GM23248 (cell line): ENCODE measurements around the gene MED12L. TPM values are rescaled to one million over a fixed set of nuclear protein-coding genes. Genes with fewer than 3 reads are reported as not detected.
A peak's percentile ranks its signal among the peaks of the same experiment; 100 is the strongest.
"Not testable (repeated sequence)": the region's sequence is repeated elsewhere in the genome, so short reads cannot be mapped to it uniquely, and the experiment has no call there.

Experiments
- DNase-seq: peaks from one replicate; pipeline ENCODE4 v3.0.0-alpha.2; 2015
- H2AFZ ChIP-seq: fragments of 200-600 bp; sonication (generic); 2 replicates; pipeline ENCODE4 v1.6.1; 2016; ENCODE audit warnings: antibody characterized with exemption
- H3F3A ChIP-seq: fragments of 200-600 bp; sonication (generic); 2 replicates; pipeline ENCODE4 v1.6.1; 2016; ENCODE audit warnings: mild to moderate bottlenecking, antibody characterized with exemption, mixed run types; ENCODE audit not compliant: insufficient read depth
- H3K27ac ChIP-seq: fragments of 200-600 bp; sonication (generic); 2 replicates; pipeline ENCODE4 v1.5.1; 2016; ENCODE audit warnings: mild to moderate bottlenecking
- H3K27me3 ChIP-seq: fragments of 200-600 bp; sonication (generic); replicated peaks from 2 replicates; pipeline ENCODE4 v1.6.1; 2016; ENCODE audit warnings: mild to moderate bottlenecking; ENCODE audit not compliant: insufficient read depth
- H3K36me3 ChIP-seq: fragments of 200-600 bp; sonication (generic); 2 replicates; pipeline ENCODE4 v1.6.1; 2016; ENCODE audit warnings: low read depth, mild to moderate bottlenecking
- H3K4me1 ChIP-seq: fragments of 200-600 bp; sonication (generic); 2 replicates; pipeline ENCODE4 v1.6.1; 2016; ENCODE audit warnings: mild to moderate bottlenecking; ENCODE audit not compliant: insufficient read depth
- H3K4me2 ChIP-seq: fragments of 200-600 bp; sonication (generic); one replicate; pipeline ENCODE4 v1.6.1; 2016; ENCODE audit warnings: mild to moderate bottlenecking; ENCODE audit not compliant: unreplicated experiment
- H3K4me3 ChIP-seq: fragments of 200-600 bp; sonication (generic); 2 replicates; pipeline ENCODE4 v1.5.1; 2016; ENCODE audit warnings: mild to moderate bottlenecking
- H3K79me2 ChIP-seq: fragments of 200-600 bp; sonication (generic); 2 replicates; pipeline ENCODE4 v1.6.1; 2016; ENCODE audit warnings: mild to moderate bottlenecking; ENCODE audit not compliant: insufficient read depth
- H3K9ac ChIP-seq: fragments of 200-600 bp; sonication (generic); 2 replicates; pipeline ENCODE4 v1.6.1; 2016; ENCODE audit warnings: mild to moderate bottlenecking
- H3K9me2 ChIP-seq: fragments of 200-600 bp; sonication (generic); 2 replicates; pipeline ENCODE4 v1.6.1; 2016; ENCODE audit warnings: mixed run types, mild to moderate bottlenecking, moderate library complexity; ENCODE audit not compliant: insufficient read depth
- H3K9me3 ChIP-seq: fragments of 200-600 bp; sonication (generic); one replicate; pipeline ENCODE4 v1.6.1; 2017; ENCODE audit warnings: low read depth
- H4K20me1 ChIP-seq: fragments of 200-600 bp; sonication (generic); 2 replicates; pipeline ENCODE4 v1.6.0; 2016; ENCODE audit not compliant: insufficient read depth
- EZH2 ChIP-seq: fragments of 200-600 bp; sonication (generic); IDR thresholded peaks from 2 replicates; pipeline ENCODE4 v1.6.1; 2018; ENCODE audit warnings: antibody characterized with exemption, mild to moderate bottlenecking; ENCODE audit not compliant: insufficient read depth, poor library complexity, severe bottlenecking
- EZH2phosphoT487 ChIP-seq: fragments of 200-600 bp; sonication (generic); IDR thresholded peaks from 2 replicates; pipeline ENCODE4 v1.6.1; 2018; ENCODE audit warnings: antibody characterized with exemption, moderate library complexity, mild to moderate bottlenecking, low read depth; ENCODE audit not compliant: insufficient read depth
- WGBS, 2 experiments: methylation state at CpG; one replicate each; pipeline ENCODE4 v1.1.6; 2015 to 2017; ENCODE audit warnings: low lambda C conversion rate in 2 of 2, low coverage in 1 of 2; ENCODE audit errors: missing lambda C conversion rate in 2 of 2; 5-methylcytosine and 5-hydroxymethylcytosine counted together
- in situ Hi-C: fragments of 300-500 bp; cut with MboI; formaldehyde crosslinking; loops from 2 replicates; pipeline ENCODE4 v1.15.0; 2020
- polyA plus RNA-seq: library from polyadenylated mRNA; unstranded; fragments of >200 nt; fragmentation: Nextera tagmentation; extraction: Ambion mirVana; gene quantifications from 2 replicates; pipeline ENCODE4 v1.2.1, GENCODE V29; 2016
- total RNA-seq: library from RNA; depleted of rRNA; stranded (reverse); fragments of >200 nt; shearing (Covaris generic); gene quantifications from 2 replicates; pipeline ENCODE4 v1.2.3, GENCODE V29; 2014

Gene MED12L
- total and polyA plus RNA-seq, 2 experiments from 2014 or later = 0.13 to 0.32 TPM

- Histone ChIP-seq H3K4me3 (no peak overlapping the region), H3K79me2 (no peaks in the 10 kb centered on the region), H4K20me1 (no peaks in the 10 kb centered on the region), H3K4me1 (peaks cover 36% of the 10 kb centered on the region), H3K9me2 (no peaks in the 10 kb centered on the region), H3K9me3 (no peaks in the 10 kb centered on the region), H3F3A (peaks cover 19% of the 10 kb centered on the region), H3K27me3 (no peaks in the 10 kb centered on the region), H3K27ac (peak overlapping the region; percentile 60), H3K4me2 (peak overlapping the region; percentile 41), H3K36me3 (no peaks in the 10 kb centered on the region), H3K9ac (peak overlapping the region; percentile 46), H2AFZ (no peak overlapping the region; the same call in 1 of the 2 replicates)
- peak; percentile 82 for DNase-seq
- in situ Hi-C loops = loop anchor here (5.0 to 10.0 kb wide), 2 partner anchors 49 to 64 kb away; partner anchors contain the start of gene P2RY14
- TF ChIP-seq EZH2phosphoT487 (no peak), EZH2 (no peak)
- WGBS, 2 experiments = 26 to 27% methylated on average over 1 of the region's 1 CpG
Observed at GRCh38 chr3:151228666-151229040, 143.2 kb downstream of the MED12L start.

DNA sequence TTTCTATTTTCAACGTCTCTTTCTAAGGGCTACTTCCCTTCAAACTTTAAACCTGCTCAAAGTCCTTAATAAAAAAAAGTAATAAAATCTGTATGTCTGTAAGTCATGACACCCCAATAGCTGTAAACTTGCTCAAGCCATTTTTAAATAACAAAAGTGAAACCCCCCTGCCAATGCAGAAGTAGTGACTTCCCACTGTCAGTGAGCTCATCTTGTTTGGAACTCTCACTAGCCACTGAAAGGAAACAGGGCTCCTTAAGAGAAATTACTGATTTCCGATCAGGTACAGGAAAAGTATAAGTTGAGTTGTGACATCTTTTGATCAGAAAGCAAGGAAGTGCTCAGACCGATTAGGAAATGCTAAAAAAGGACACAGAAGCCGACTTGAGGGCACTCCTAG is 145.2 kb downstream of the MED12L start:
- H3K27ac ChIP-seq = no peak overlapping the region
- no peaks in the 10 kb centered on the region for H4K20me1 ChIP-seq
- no peaks in the 10 kb centered on the region for H3K9me2 ChIP-seq
- no peak for DNase-seq
- no peak for TF ChIP-seq EZH2
- no peak for TF ChIP-seq EZH2phosphoT487
- H3K4me1 ChIP-seq = peaks cover 36% of the 10 kb centered on the region
- peaks cover 19% of the 10 kb centered on the region for H3F3A ChIP-seq
- H3K9me3 ChIP-seq = no peaks in the 10 kb centered on the region
- no peak overlapping the region for H3K9ac ChIP-seq
- no peak overlapping the region for H3K4me2 ChIP-seq
- no peak overlapping the region for H3K4me3 ChIP-seq
- H3K27me3 ChIP-seq = no peaks in the 10 kb centered on the region
- no peak overlapping the region for H2AFZ ChIP-seq
- H3K79me2 ChIP-seq = no peaks in the 10 kb centered on the region
- no peaks in the 10 kb centered on the region for H3K36me3 ChIP-seq
- 85 to 90% methylated on average over 4 of the region's 4 CpGs for WGBS, 2 experiments
- in situ Hi-C loops = no loop called here

GRCh38 chr3:151232403-151232802 is 146.9 kb downstream of the MED12L start:
- H3K4me2 ChIP-seq, H3K9me2 ChIP-seq, DNase-seq, H3K36me3 ChIP-seq, H3K79me2 ChIP-seq, H3K9me3 ChIP-seq, H4K20me1 ChIP-seq, H3K27me3 ChIP-seq, H3K4me3 ChIP-seq, in situ Hi-C loops, H3K27ac ChIP-seq, H2AFZ ChIP-seq, H3K9ac ChIP-seq: not testable (repeated sequence)
- Histone ChIP-seq H3F3A (peaks cover 16% of the 10 kb centered on the region), H3K4me1 (peaks cover 18% of the 10 kb centered on the region)

GRCh38 chr3:151232991-151233390 is 147.5 kb downstream of the MED12L start:
- no peak overlapping the region for H3K4me2 ChIP-seq
- no peak for TF ChIP-seq EZH2phosphoT487
- no peak for TF ChIP-seq EZH2
- 82 to 93% methylated on average over 4 of the region's 4 CpGs for WGBS, 2 experiments
- H3F3A ChIP-seq = peaks cover 12% of the 10 kb centered on the region
- H3K9me2 ChIP-seq = no peaks in the 10 kb centered on the region
- no peak overlapping the region for H3K9ac ChIP-seq
- peaks cover 12% of the 10 kb centered on the region for H3K4me1 ChIP-seq
- no peaks in the 10 kb centered on the region for H3K79me2 ChIP-seq
- no peak overlapping the region for H2AFZ ChIP-seq
- H3K9me3 ChIP-seq = no peaks in the 10 kb centered on the region
- no peaks in the 10 kb centered on the region for H3K36me3 ChIP-seq
- no peak overlapping the region for H3K27ac ChIP-seq
- no peaks in the 10 kb centered on the region for H3K27me3 ChIP-seq
- DNase-seq = no peak
- no peak overlapping the region for H3K4me3 ChIP-seq
- in situ Hi-C loops = no loop called here
- no peaks in the 10 kb centered on the region for H4K20me1 ChIP-seq

GRCh38 chr3:151234825-151235224 is 149.4 kb downstream of the MED12L start:
- 79 to 83% methylated on average over 6 of the region's 6 CpGs for WGBS, 2 experiments
- H3K9ac ChIP-seq = no peak overlapping the region
- no peaks in the 10 kb centered on the region for H4K20me1 ChIP-seq
- DNase-seq = no peak
- H3K36me3 ChIP-seq = no peaks in the 10 kb centered on the region
- H3F3A ChIP-seq = no peaks in the 10 kb centered on the region
- in situ Hi-C loops = no loop called here
- no peaks in the 10 kb centered on the region for H3K9me3 ChIP-seq
- no peaks in the 10 kb centered on the region for H3K27me3 ChIP-seq
- no peak overlapping the region for H3K4me2 ChIP-seq
- H3K4me1 ChIP-seq = no peaks in the 10 kb centered on the region
- H3K9me2 ChIP-seq = no peaks in the 10 kb centered on the region
- TF ChIP-seq EZH2 (no peak), EZH2phosphoT487 (no peak)
- H3K4me3 ChIP-seq = no peak overlapping the region
- H3K27ac ChIP-seq = no peak overlapping the region
- H3K79me2 ChIP-seq = no peaks in the 10 kb centered on the region
- H2AFZ ChIP-seq = no peak overlapping the region
